PC-3 (cell line): Measurements from ENCODE around the gene CRB3. TPM values are rescaled to one million over a fixed set of nuclear protein-coding genes. Genes with fewer than 3 reads are reported as not detected.

Experiments used
- ATAC-seq: fragments of 200-7000 bp; cut with Tn5 transposase; 2 replicates; pipeline ENCODE4 v1.9.1; 2020; ENCODE audit warnings: mild to moderate bottlenecking, moderate library complexity
- BruUV-seq: library from RNA; stranded (reverse); fragments of 400-500 nt; replicated peaks from 2 replicates; lab custom pipeline; 2021; lab: Mats Ljungman, UMichigan
- CTCF ChIA-PET: fragments of 300-600 bp; sonication (Branson Sonifier 250); formaldehyde crosslinking; loops from one replicate; lab custom pipeline; 2022; ENCODE audit warnings: antibody characterized with exemption; lab: Charles Lee
- POLR2A ChIA-PET: fragments of 300-600 bp; sonication (Branson Sonifier 250); formaldehyde crosslinking; loops from one replicate; lab custom pipeline; 2022; ENCODE audit warnings: antibody characterized with exemption; ENCODE audit not compliant: unreplicated experiment; lab: Charles Lee
- DNase-seq: peaks from one replicate; pipeline ENCODE4 v3.0.0-alpha.2; 2015
- H2AFZ ChIP-seq: fragments of 300-600 bp; sonication (generic); 2 replicates; pipeline ENCODE4 v1.6.0; 2016; ENCODE audit warnings: antibody characterized with exemption, low read length
- H3F3A ChIP-seq: fragments of 300-600 bp; sonication (generic); one replicate; pipeline ENCODE4 v1.6.0; 2017; ENCODE audit warnings: antibody characterized with exemption, low read length, control low read depth, mild to moderate bottlenecking; ENCODE audit not compliant: unreplicated experiment
- H3K27ac ChIP-seq: fragments of 300-600 bp; sonication (generic); 2 replicates; pipeline ENCODE4 v1.5.1; 2016; ENCODE audit warnings: mild to moderate bottlenecking, low read length
- H3K27me3 ChIP-seq: fragments of 300-600 bp; sonication (generic); 2 replicates; pipeline ENCODE4 v1.6.1; 2016; ENCODE audit warnings: low read length, mixed read lengths
- H3K36me3 ChIP-seq: fragments of 300-600 bp; sonication (generic); 2 replicates; pipeline ENCODE4 v1.6.1; 2016; ENCODE audit warnings: low read depth, mixed run types, low read length, mixed read lengths
- H3K4me1 ChIP-seq: fragments of 300-600 bp; sonication (generic); 2 replicates; pipeline ENCODE4 v1.5.1; 2016; ENCODE audit warnings: low read length; ENCODE audit not compliant: insufficient read depth
- H3K4me2 ChIP-seq: fragments of 300-600 bp; sonication (generic); 2 replicates; pipeline ENCODE4 v1.6.0; 2016; ENCODE audit warnings: low read length
- H3K4me3 ChIP-seq: fragments of 300-600 bp; sonication (generic); 2 replicates; pipeline ENCODE4 v1.5.1; 2016; ENCODE audit warnings: mild to moderate bottlenecking, low read length, mixed read lengths
- H3K79me2 ChIP-seq: fragments of 300-600 bp; sonication (generic); 2 replicates; pipeline ENCODE4 v1.6.1; 2017; ENCODE audit warnings: low read length, mixed read lengths
- H3K9ac ChIP-seq: fragments of 300-600 bp; sonication (generic); 2 replicates; pipeline ENCODE4 v1.6.0; 2016; ENCODE audit warnings: mild to moderate bottlenecking, low read length
- H3K9me2 ChIP-seq: fragments of 300-600 bp; sonication (generic); replicated peaks from 2 replicates; pipeline ENCODE4 v1.6.1; 2016; ENCODE audit warnings: mixed run types, low read length, mixed read lengths
- H3K9me3 ChIP-seq: fragments of 300-600 bp; sonication (generic); 2 replicates; pipeline ENCODE4 v1.6.1; 2016; ENCODE audit warnings: low read length, mixed read lengths
- H4K20me1 ChIP-seq: fragments of 300-600 bp; sonication (generic); 2 replicates; pipeline ENCODE4 v1.6.1; 2016; ENCODE audit warnings: low read length, mixed read lengths
- CTCF ChIP-seq: fragments of 300-600 bp; sonication (generic); conservative IDR thresholded peaks from 2 replicates; pipeline ENCODE4 v1.5.1; 2017; ENCODE audit warnings: antibody characterized with exemption, low read depth, mild to moderate bottlenecking, low read length
- EZH2 ChIP-seq: fragments of 300-600 bp; sonication (generic); IDR thresholded peaks from one replicate; pipeline ENCODE4 v1.6.1; 2017; ENCODE audit warnings: antibody characterized with exemption, mild to moderate bottlenecking, low read length; ENCODE audit not compliant: unreplicated experiment
- EZH2phosphoT487 ChIP-seq: fragments of 300-600 bp; sonication (generic); IDR thresholded peaks from 2 replicates; pipeline ENCODE4 v1.6.1; 2018; ENCODE audit warnings: mild to moderate bottlenecking, antibody characterized with exemption, low read length, borderline replicate concordance
- intact Hi-C: fragments of 100-400 bp; cut with micrococcal nuclease; formaldehyde crosslinking; loops from 2 replicates; pipeline ENCODE4 v1.9.0; 2023
- total RNA-seq: library from RNA; depleted of rRNA; stranded (reverse); fragments of >200 nt; gene quantifications from 2 replicates; pipeline ENCODE4 v1.2.3, GENCODE V29; 2014

CRB3 gene
- total RNA-seq, 1 experiment from 2014 or later, result 71.3 TPM

- no peaks in the 10 kb centered on the region for H3K4me1 ChIP-seq
- no peak overlapping the region for H2AFZ ChIP-seq
- H3F3A ChIP-seq, result no peaks in the 10 kb centered on the region
- H3K79me2 ChIP-seq, result no peaks in the 10 kb centered on the region
- H3K4me3 ChIP-seq, result no peak overlapping the region
- no peaks in the 10 kb centered on the region for H3K27me3 ChIP-seq
- intact Hi-C loops, result no loop called here
- BruUV-seq, result no TSS peak
- H3K9me2 ChIP-seq, result no peaks in the 10 kb centered on the region
- no peaks in the 10 kb centered on the region for H3K36me3 ChIP-seq
- TF ChIP-seq EZH2 (no peak), EZH2phosphoT487 (no peak), CTCF (no peak)
- no peaks in the 10 kb centered on the region for H4K20me1 ChIP-seq
- no peak for ATAC-seq
- H3K9ac ChIP-seq, result no peak overlapping the region
- H3K9me3 ChIP-seq, result no peaks in the 10 kb centered on the region
- no peak for DNase-seq
- H3K27ac ChIP-seq, result no peak overlapping the region
- ChIA-PET POLR2A (no interaction called here), CTCF (no interaction called here)
- H3K4me2 ChIP-seq, result no peak overlapping the region
Measured at GRCh38 chr19:6479836-6480398, 15.8 kb downstream of the CRB3 start.

- ATAC-seq, result no peak
- Histone ChIP-seq H3K27ac (no peak overlapping the region), H3K36me3 (no peaks in the 10 kb centered on the region), H2AFZ (no peak overlapping the region), H3K9me3 (no peaks in the 10 kb centered on the region), H3K4me3 (no peak overlapping the region), H3K9me2 (no peaks in the 10 kb centered on the region), H3F3A (no peaks in the 10 kb centered on the region), H3K4me2 (no peak overlapping the region), H3K79me2 (no peaks in the 10 kb centered on the region), H3K27me3 (no peaks in the 10 kb centered on the region), H3K9ac (no peak overlapping the region), H3K4me1 (no peaks in the 10 kb centered on the region), H4K20me1 (no peaks in the 10 kb centered on the region)
- CTCF ChIA-PET, result no interaction called here
- TF ChIP-seq EZH2phosphoT487, result no peak
- TF ChIP-seq CTCF, result no peak
- no peak for TF ChIP-seq EZH2
- DNase-seq, result no peak
- intact Hi-C loops, result no loop called here
- POLR2A ChIA-PET, result interaction anchor here (0.6 kb wide), 2 partner anchors 115 to 120 kb away, joined by 4 to 24 read pairs; no protein-coding TSS in a partner anchor
- BruUV-seq, result no TSS peak
Measured at GRCh38 chr19:6480848-6481415, 16.9 kb downstream of the CRB3 start.

- H3K9ac ChIP-seq, result no peak within 1 kb of the TSS
- H3K4me2 ChIP-seq, result no peak within 1 kb of the TSS
- H2AFZ ChIP-seq, result no peak within 1 kb of the TSS
- TF ChIP-seq EZH2 (no peak), CTCF (peak; percentile 71)
- CTCF ChIA-PET, result no interaction called here
- no peaks in the 10 kb centered on the region for H3K27me3 ChIP-seq
- no peaks in the 10 kb centered on the region for H3K79me2 ChIP-seq
- ATAC-seq (peak; percentile 52), DNase-seq (peak; percentile 35)
- no peak within 1 kb of the TSS for H3K27ac ChIP-seq
- intact Hi-C loops, result no loop called here
- no peaks in the 10 kb centered on the region for H3K4me1 ChIP-seq
- no TSS peak for BruUV-seq
- H3K9me2 ChIP-seq, result no peaks in the 10 kb centered on the region
- H3K4me3 ChIP-seq, result no peak within 1 kb of the TSS
- H3K9me3 ChIP-seq, result no peaks in the 10 kb centered on the region
- H4K20me1 ChIP-seq, result no peaks in the 10 kb centered on the region
- POLR2A ChIA-PET, result interaction anchor here (0.6 kb wide), 1 partner anchor 121 kb away, joined by 24 read pairs; no protein-coding TSS in a partner anchor
- no peaks in the 10 kb centered on the region for H3F3A ChIP-seq
- H3K36me3 ChIP-seq, result no peaks in the 10 kb centered on the region
Measured at GRCh38 chr19:6481541-6482342, 17.7 kb downstream of the CRB3 start, which contains the start of gene DENND1C. Gene DENND1C (minus strand): TSS chr19:6481787. CDS start chr19:6481695, 92 bp downstream.
